GM18499 (cell line): ENCODE data around the gene CISH.

Source experiments
- ATAC-seq: cut with Tn5 transposase; IDR thresholded peaks from one replicate; pipeline ENCODE4 v1.9.1; 2021; ENCODE audit warnings: moderate number of reproducible peaks; ENCODE audit not compliant: insufficient read depth, unreplicated experiment

CISH gene

DNA sequence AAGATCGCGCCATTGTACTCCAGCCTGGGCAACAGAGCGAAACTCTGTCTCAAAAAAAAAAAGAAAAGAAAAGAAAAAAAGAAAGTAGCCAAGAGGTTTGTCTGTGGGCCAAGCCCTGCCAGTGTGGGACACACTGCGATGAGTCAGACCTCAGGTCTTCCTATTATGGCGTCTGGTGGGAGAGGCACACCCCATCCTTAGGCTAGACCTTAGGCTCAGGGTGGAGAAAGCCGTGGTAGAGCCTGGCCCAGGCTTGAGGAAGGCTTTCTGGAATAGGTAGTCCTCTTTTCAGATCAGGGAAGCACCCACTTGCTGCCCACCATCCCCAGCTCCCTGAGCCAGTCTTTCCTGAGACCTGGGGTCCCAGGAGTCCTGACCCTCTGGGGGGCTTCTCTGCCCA is 36.2 kb downstream of the CISH start:
- no peak for ATAC-seq

DNA sequence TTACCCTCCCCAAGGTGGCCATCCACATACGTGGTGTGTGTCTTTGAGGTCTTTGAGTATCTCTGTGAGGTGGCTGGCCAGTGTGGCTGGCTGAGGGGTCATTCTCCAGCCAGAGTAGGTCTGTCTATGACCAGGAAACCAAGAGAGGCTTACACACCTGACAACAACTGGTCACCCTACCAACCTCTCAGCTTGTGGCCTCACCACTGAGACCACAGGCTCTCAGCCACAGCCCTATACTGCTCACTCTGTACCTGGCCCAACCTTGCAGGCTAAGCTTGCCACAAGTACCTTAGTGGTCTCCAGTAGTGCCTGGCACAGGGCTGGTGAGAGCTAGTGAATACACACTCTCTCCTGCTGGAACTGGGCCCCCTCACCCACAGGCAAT is 37.1 kb downstream of the CISH start:
- no peak for ATAC-seq

DNA sequence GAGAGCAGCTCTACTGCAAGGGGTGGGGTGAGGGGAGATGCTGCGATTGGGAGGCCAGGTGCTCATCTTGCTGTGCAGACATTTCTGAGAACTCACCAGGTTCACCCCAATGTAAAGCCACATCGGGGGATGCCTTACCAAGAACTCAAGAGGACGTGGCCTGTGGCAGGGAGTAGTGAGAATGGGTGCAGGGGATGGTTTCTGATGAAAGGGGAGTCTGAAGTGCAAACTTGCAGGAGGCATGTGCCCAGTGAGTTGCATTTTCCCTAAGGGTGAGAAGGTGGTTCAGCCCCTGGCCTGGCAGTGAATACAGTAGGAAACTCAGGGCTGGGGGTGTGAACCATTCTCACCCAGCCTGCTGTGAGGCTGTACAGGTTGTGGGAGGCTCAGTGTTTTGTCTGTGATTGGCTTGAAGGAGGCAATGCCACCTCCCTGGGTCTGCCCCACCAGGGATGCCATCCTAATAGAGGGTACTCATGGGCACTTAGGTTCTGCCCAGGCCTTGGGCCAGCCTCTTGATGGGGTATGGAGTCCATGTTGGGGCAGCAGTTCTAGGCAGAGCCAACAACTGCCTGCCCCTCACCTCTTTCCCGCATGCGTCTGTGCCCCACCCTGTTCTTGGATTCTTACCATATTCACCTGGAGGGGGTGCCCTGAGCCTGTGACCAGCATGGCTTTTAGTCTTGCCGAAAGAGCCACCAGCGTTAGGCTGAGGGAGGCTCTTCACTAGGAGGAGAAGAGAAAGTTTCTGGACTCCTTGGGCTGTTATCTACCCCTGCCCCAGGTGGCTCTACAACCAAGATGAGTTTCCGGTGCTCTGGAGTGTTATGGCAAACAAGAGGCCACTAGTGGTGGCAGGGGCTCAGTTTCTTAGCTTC is 37.8 kb downstream of the CISH start:
- ATAC-seq, result no peak

DNA sequence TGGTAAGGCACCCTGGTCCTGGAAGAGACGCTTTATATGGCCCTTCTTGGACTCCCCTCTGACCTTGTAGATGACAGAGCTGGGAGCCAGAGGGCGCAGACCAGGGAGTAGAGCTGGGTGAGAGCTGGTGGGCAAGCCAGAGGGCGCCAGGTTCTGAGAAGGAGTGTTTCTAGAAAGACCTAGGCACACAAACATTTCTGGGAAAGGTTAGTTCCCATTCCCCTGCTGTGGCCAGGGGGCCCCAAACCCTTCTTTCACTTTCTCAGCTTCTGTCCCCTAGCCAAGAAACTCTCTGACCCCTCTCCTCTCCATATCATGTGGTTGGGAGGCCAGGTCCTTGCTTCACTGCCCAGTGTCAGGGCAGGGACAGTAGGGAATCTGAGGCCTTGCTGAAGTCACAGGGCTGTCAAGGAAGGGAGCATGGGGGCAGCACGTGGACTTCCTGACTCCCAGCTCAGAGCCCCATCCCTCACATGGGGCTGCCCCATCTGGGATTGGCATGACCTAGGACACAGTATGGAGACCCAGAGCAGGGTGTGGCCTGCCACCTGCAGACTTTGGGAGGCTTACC is 38.7 kb downstream of the CISH start:
- ATAC-seq, result no peak

DNA sequence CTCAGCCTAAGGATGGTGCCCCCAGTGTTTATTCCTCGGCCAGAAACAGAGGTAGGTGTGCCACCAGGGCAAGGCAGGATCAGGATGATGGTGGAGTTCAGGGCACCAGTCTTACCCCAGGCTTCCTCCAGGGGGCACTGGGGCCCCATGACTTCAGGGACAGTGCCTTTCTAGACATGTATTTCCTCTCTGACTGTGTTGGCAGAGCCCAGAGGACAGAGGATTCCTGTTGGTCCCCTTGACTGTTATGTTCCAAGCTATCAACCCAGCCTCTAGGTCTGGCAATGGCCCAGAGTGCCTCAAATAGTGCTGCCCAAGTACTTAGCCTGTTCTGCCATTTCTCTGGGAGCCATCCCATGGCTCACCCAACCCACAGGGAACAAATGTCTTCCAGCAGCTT is 39.4 kb downstream of the CISH start:
- ATAC-seq, result no peak

DNA sequence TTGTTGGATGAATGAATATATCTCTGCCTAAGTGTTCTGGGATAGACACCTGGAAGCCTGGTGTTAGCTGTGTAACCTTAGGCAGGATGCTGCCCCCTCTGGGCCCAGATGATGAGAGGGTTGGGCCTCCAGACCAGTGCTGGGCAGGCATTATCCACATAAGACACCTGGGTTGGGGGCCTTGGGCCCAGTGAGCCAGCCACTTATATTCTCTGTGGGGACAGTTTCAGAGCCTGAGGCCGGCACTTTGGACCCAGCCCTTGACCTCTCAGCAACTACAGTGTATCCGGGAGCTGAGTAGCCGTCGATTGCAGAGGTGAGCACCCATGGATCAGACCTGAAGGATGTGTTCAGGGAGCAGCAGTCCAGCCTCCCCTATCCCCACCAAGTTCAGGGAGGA is 40.1 kb downstream of the CISH start:
- ATAC-seq, result no peak

DNA sequence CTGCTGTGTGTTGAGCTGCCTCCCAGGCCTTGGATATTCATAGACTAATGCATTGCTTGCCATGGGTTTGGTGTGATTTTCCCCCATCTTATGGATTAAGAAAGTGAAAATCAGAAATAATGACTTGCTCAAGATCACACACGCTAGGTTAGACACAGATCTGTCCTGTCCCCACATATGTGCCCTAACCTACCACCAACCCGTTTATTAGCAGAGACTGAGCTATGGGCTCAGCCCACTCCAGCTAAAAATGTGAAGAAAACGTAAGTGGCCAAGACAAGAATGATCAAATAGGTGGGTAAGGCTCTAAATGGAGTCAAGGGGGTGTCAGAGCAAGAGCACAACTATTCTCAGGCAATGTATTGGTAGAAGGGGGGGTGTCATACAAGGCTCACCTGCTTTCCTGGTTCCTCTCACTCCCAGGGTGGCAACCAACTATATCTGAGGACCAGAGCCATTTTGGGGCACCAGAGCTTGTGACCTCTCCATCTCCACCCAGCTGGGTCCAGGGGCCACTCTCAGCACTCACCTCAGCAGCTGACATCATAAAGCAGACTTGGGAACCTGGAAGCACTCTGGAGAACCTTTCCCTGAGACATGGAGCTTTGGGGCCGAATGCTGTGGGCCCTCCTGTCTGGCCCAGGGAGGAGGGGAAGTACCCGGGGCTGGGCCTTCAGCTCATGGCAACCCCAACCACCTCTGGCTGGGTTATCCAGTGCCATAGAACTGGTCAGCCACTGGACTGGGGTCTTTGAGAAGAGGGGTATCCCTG is 40.9 kb downstream of the CISH start:
- ATAC-seq, result no peak

DNA sequence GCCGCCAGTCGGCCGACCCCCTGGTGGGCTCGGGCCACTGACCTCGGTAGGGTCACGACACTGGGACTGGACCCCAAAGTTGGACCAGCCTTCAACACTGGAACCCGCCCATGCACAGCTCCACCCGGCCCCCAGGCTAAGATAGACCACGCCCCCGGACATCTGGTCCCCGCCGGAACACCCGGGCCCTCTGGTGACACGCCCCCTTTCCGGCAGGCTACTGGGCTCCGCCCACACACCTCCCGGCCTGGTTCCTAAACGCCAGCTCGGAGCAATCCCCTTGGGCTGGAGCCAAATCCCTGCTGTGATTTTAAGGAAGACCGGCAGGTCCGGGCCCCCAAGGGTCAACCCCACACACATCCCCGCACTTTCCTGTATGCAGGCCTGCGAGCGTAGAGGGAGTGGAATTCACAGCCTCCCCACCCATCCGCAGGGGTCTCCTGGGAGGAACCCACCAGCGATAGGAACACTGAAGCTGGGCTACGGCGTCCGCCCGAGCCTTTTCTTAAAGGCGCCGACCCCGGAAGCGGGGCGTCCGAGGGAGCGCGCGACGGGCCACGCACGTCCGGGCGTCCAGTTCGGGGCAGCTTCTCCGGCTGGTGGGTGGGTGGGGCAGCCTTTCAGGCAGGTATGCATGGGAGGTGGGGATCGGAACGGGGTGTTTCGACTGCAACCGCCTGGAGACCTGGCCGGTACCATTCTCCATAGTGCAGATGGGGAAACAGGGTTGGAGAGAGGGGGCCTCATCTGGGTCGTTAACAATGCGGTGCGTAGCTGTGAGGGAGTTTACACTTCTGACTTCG is 42.4 kb downstream of the CISH start, which contains the start of gene HEMK1:
Gene HEMK1, plus strand, starts transcription at position 576 of the 803 bp plus-strand sequence. CDS start 1,583 bp downstream, outside the sequence.
- ATAC-seq, result peak; percentile 46

DNA sequence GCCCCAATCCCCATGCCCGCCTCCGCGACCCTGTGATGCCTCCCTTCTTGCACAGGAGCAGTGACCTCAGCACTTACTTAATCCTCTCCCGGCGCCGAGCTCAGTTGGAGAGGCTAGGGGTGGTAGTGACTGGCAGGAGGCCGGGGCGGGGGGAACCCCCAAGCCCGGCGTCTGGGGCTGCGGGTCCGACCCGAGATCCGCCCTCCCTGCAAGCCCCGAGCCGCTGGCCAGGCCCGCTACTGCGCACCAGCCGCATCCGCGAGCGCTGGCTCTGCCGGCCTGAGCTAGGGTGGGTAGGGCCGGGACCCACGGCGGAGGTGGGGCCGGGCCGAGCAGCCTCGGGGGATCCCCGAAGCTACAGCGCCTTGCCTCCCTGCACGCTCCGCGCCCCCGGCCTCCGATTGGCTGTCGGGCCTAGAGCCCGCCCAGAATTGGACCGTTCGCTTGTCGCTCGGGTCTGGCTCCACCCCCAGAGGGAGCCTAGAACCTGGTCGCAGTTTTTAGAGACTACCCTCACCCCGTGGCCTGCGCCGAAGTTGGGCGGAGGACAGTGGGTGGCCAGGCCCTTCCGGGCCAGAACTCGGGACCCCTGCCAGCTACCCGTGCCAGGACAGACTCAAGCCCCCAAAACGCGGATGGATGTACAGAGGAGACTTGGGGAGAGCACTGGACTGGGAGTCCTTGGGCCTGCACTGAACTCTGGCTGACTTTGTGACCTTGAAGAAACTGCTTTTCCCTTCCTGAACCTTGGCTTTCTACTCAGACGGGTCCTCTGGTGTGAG is 44.0 kb downstream of the CISH start, which contains the start of gene C3orf18:
Gene C3orf18, minus strand, starts transcription at position 362 of the 782 bp plus-strand sequence. CDS start 2,048 bp downstream, outside the sequence.
- ATAC-seq, result peak; percentile 62

DNA sequence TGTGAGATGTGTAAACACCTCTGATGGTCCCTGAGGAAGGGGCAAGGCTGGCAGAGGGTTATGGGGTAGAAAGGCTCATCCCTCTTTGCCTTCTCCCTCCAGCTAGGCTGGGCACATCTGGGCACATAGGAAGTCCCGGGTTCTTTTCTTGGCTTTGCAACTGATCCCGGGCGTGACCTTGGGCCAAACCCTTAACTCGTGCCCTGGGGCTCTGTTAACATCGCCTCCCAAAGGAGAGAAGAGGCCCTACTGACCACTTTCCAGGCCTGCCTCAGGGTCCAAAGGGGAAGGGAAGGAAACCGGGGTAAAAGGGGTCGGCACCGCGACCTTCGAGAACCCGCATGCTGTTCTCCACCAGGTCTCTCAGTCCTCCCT is 44.6 kb downstream of the CISH start:
- ATAC-seq, result no peak

DNA sequence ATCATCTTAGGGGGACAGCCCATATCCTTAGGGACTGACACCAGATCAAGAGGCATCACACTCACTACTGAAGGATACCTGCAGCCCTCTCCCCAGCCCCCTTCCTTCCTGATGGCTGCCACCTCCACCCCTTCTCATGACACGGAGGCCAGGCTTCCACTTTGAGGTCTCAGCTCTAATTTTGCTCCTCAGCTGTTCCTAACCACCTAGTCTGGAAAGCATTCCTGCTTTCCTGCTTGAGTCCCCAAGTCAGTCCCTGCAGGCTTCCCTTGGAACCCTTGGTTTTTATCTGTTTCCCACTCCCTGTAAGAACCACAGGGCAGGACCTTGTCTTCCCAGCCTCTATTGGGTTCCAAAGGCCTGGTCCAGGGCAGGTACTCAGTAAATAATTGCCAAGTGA is 47.3 kb downstream of the CISH start:
- ATAC-seq, result no peak

DNA sequence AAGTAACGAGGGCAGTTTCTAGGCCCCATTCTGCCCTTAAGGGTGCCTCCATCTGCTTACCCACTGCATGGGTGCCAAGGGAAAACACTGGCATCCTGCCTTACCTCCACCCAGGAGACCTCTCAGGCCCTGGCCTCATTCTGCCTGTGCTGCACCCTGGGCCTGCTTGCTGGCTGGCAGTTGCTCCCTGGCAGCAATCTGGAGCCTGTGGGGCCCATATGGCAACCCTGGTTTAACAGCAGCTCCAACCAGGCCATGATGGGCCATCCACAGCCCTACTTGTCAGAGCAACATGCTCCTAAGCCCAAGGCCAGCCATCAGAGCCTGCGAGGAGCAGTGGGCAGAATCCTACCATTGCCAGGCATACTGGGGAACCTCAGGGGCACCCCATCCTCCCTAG is 47.7 kb downstream of the CISH start:
- no peak for ATAC-seq

DNA sequence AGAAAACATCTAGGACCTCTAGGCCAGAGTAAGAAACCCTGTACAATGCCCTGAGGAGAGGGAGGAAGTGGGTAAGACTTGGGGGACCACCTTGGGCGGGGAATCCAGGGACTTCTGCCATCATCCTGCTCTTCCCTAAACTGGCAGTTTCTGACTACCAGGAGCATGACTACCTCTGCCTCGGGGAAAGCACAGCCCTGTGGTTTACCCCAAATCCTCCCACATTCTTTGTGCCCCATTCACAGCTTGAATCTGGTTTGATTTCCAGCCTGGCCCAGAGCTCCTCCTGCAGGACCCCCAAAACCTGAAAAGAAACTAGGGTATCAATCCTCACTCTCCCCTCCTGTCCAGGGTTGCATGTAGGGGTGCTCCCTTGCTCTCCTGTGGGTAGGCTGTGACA is 48.7 kb downstream of the CISH start:
- no peak for ATAC-seq

DNA sequence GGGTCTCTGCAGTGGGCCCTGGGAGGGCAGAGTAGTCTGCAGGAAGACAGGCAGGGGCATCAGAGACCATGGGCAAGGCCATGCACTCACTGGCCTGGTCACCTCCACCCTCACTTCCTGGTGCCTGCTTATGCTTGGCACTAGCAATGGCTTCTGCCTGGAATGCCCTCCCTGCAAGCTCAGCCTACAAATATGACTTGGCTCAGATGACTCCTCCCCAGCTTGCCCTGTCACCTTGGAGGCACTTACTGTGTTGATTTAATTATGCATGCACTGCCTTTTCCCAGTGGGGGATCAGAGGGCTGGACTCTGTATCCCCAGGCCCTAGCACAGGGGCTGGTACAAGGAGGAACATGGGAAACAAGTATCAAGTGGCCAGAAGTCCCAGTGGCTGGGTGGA is 51.9 kb downstream of the CISH start:
- ATAC-seq, result no peak

DNA sequence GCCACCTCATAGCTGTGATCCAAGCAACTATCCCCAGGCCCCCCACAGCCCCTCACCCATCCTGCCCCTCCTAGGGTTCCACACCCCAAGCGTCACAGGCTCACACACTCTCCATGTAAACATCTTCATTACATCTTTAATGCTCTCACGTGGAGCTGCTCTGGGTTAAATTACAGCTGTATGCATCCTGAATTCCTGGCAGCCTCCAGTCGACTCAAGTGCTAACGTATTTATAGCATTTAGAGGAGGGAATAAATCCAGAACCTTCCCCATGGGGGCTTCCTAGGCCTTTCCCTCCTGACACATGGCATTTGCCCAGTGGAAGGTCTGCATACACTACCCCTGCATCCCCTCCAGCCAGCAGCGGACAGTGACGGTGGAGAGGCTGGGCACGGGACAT is 53.7 kb downstream of the CISH start:
- ATAC-seq, result no peak

DNA sequence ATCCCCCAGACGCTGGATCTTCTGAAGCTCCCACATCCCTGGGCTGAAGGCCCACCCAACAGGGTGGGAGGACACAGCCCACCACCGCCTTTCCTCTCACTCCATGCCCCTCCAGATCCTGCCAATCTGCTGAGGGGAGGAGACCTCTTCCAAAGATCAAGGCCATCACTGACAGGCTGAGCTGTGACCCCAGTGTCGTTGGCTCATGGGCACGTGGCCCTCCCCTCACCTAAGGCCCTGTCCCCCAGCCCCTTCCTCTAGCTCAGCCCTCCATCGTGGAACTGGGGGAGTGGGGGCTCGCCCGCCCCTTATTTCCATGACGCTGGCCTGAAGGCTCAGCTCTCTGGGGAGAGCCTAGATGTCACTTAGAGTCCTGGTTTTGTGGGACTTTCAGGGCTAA is 54.5 kb downstream of the CISH start:
- ATAC-seq, result no peak
